ENCODE measurements around the gene TBC1D30.

The TBC1D30 gene

DNA sequence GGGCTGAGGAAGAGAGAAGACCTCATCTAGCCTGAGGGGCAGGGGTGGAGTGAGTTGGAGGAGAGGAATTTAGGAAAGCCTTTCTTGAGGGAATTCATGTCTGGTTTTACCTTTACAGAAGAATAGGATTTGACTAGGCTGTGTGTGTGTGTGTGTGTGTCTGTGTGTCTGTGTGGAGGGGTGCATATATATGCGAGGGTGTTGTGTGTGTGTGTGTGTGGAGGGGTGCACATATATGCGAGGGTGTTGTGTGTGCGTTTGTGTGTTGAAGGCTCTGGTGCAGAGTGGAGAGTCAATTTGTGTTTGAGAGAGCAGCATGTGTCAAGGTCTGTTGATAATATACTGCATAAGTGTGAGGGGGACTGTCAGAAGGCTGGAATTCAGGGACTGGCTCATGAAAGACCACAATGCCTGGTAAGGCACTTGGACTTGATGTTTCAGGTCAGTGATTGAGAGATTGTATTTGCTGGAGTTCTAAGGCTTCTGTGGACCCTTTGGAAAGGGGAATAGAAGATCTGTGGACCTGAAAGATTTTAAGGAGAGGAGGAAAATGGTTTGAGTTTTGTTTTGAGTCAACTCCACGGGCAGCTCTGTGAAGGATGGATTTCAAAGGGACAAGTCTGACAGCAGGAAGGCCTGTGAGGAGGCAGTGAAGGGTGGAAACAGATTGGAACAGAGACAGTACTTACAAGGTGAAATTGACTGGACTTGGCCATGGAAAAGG, 34.6 kb downstream of the TBC1D30 start:
- no peak for DNase-seq (ENCODE audit: low read depth in 2 of 2)

- no peak for DNase-seq (ENCODE audit: low read depth in 2 of 2)
These were observed 36.1 kb downstream of the TBC1D30 start for GRCh38 chr12:64860446-64860998.

DNA sequence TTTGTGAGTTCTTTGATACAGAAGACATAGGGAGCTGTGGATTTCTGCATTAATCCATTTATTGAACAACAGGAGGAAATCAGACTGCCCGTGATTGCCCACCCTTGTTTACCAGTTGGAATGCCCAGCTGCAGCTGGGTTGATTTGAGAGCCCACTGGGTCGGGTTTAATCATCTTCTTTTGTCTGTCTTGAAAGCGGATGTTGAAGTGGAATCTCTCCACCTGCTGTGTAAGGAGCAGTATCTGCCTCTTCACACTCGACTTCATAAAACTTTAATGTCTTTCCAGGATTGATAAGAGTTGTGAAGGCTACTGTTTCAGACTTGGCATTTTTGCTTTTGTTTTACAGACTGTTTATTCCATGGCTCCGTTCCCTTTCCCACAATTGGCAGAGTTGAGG, 39.9 kb downstream of the TBC1D30 start:
- DNase-seq (ENCODE audit: low read depth in 2 of 2), result no peak

DNA sequence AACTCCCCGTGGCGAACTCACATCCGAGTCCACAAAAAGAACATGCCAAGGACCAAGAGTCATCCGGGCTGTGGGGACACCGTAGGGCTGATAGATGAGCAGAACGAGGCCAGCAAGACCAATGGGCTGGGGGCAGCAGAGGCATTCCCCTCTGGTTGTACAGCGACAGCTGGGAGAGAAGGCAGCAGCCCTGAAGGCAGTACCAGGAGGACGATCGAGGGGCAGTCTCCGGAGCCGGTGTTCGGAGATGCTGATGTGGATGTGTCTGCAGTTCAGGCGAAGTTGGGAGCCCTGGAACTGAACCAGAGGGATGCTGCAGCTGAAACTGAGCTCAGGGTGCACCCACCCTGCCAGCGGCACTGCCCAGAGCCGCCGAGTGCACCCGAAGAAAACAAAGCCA, 50.7 kb downstream of the TBC1D30 start:
- DNase-seq (ENCODE audit: low read depth in 2 of 2), result no peak

DNA sequence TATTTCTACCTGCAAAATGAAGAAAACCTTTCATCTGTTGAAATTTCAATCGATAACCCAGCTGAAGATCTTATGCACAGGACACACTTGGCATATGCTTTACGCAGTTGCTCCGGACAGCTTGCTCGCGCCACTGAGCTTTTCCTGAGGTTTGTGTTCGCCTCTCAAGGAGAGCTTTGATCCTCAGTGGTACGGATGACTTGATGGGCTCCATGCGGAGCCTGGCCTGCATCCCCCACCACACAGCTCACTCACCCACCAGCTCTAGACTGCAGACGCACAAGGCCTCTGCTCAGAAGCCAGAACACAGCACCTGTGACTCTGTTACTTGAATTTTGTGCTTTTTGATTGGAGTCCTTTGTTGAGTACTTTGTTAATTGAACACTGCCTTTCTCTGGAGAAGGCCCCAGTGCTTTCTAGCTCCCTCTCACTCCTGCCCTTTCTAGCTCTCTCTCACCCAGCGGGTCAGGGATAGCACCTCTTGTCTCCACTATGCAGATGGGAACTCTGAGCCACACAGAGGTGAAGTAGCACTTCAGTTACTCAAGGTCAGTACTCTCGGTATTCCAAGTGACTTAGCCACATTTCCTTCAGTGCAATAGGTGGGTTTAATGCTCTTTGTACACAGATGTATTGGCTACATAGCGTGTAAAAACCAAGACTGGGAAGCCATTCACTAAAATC, 52.1 kb downstream of the TBC1D30 start:
- no peak for DNase-seq (ENCODE audit: low read depth in 2 of 2)

- DNase-seq (ENCODE audit: low read depth in 2 of 2), result peak in 1 of 2 experiments; percentile 12
These were observed 53.0 kb downstream of the TBC1D30 start for GRCh38 chr12:64877363-64878004.

DNA sequence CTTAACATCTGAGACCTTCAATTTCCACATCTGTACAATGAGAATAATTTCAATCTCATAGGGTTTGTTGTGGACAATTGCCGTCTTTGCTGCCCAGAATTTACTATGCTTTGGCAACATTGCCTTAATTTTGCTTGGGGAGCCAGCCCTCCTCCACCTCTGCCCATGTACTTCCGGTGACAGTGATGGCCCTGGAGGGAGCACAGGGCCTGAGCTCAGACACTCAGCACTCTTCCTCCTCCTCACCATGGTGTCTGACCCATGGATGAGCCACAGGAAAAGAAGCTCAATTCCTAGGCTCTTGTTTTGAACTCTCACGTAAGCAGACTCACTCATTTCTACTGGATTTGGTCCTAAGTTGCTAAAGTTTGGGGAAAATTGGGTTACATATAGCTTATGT, 58.2 kb downstream of the TBC1D30 start:
- no peak for DNase-seq (ENCODE audit: low read depth in 2 of 2)

DNA sequence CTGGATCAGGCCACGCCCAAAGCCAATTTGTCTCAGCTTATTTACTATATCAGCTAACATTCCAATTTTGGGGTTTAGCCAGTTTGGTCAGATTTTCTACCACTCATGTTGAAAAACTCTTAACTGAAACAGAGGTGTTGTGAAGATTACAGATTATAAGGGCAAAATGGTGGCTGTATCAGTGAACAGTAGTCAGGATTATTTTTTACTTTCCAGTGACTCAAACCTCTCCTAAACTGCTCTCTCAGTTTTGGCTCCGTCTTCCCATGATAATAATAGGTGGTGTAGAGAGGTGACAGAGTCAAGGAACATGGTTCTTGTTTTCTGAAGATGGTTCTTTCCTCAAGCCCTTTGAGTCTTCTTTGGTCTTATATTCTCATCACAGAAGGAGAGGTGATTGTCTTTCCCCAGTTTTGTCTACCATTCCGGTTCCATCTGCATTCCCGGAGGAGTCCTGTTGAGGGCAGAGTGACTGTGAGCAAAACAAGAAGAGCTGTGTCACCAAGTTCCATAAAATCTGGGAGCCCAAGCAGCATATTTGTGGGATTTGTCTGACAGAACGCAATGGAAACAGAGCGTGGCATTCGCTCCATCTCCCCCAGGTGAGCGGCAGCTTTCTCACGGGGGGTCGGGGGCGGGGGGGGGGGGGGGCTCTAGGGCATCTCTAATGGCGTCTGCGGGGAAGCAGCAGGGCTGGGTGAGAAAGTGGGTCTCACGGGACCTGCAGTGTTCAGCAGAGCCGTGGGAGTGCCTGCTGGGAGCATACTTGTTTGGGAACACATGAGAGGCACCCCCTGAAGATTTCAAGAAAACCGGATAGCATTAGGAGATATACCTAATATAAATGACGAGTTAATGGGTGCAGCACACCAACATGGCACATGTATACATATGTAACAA, 59.1 kb downstream of the TBC1D30 start:
- DNase-seq (ENCODE audit: low read depth in 2 of 2), result no peak

DNA sequence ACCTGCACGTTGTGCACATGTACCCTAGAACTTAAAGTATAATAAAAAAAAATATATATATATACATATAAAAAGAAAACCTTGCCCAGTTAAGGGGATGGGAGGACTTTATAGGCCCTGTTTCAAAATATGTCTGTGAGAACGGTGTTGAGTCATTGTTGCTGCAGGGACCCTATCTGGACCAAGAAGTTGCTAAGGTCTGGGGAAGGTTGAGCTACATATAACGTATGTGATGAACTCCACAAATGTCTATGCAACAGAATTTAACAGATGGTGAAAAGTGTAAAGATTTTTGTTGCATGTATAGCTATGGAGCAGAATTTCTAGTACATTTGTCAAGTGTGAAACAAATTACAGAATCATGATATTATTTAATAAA, 59.7 kb downstream of the TBC1D30 start:
- DNase-seq (ENCODE audit: low read depth in 2 of 2), result no peak

DNA sequence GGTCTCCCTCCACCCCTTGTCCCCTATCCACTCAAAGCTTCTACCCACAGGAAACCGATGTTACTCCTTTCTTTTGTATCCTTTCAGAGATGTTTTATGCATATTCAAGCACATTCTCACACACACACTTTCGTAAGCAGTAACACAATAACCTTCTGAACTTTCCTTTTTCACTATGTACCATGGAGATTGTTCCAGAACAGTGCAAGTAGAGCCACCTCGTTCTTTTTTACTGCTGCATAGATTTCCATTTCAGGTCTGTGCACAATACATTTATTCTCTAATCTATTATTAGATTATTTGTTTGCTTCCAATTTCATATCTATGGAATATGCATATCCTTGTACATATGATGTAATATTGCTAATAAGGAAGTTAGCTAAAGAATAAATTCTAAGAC, 60.3 kb downstream of the TBC1D30 start:
- no peak for DNase-seq (ENCODE audit: low read depth in 2 of 2)

DNA sequence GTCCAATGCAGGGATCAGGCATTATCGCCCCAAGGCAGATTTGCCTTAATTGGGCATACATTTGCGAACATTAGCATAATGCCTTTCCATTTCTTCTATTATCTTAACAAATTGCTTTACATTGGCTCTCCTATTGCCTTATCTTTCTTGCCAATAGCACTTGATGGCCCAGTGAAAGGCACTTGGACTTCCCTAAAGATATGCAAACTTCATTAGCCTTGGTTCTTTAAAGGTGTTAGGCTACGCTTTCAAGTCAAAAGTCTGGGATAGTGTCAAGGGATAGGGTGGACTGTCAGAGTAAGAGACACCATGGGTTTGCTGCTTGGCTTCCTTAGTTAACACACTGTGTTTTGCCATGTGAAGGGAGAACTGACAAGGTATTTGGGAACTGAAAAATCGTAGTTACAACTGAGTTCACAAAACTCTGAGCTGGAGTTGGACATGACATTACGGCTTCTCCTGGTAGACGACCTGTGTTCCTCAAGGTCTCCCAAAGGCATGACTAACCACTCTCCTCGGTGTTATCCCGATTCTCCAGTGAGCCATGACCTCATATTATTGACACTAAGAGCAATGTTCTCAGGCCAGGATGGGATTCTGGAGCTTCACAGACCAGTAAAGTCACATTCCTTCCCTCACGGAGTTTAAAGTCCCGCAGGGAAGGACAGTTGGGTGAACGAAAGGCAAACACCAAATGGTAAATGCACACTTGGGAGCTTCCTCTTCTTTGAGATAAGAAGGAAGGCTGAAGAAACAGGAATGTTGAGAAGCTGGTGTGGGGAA, 65.2 kb downstream of the TBC1D30 start:
- DNase-seq (ENCODE audit: low read depth in 2 of 2), result no peak

DNA sequence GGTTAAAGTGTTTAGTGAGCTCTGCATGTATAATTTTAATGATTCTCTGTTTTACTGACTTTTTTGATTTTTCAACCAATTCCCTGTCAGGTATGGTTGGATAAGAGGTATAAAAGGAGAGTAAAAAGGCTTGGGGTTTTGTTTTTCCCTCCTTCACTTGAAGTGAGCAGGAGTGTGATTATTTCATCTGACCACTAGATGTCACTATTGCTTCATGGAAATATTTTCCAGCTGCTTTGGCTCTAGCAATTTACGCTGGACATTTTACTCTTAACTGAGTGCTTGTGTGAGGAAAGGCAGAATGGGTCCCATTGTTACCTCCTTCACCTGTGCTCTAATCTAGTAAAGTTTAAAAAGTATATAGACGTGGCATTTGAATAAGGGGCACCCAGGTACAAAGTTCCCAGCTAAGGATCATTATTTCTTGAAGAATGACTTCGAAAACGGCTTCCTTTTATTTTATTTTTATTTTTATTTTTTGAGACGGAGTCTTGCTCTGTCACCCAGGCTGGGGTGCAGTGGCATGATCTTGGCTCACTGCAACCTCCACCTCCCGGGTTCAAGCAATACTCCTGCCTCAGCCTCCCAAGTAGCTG, 66.5 kb downstream of the TBC1D30 start:
- DNase-seq (ENCODE audit: low read depth in 2 of 2), result no peak

DNA sequence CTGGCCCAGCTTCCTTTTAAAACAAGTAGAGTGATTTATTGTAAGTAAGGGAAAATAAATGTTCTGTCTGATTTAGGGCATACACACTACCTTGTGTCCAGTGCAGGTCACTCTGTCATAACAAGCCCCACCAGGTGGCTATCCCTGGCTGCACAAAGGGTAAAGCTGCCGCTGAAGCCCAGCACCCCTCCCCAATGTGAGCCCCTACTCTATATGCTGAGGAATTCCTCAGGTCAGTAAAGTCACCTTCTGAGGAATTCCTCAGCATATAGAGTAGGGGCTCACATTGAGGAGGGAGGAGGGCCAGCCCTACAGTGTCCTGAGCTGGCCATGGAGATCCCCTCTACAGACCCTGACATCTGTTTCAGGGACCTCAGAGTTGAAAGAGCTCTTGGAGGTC, 67.2 kb downstream of the TBC1D30 start:
- no peak for DNase-seq (ENCODE audit: low read depth in 2 of 2)

DNA sequence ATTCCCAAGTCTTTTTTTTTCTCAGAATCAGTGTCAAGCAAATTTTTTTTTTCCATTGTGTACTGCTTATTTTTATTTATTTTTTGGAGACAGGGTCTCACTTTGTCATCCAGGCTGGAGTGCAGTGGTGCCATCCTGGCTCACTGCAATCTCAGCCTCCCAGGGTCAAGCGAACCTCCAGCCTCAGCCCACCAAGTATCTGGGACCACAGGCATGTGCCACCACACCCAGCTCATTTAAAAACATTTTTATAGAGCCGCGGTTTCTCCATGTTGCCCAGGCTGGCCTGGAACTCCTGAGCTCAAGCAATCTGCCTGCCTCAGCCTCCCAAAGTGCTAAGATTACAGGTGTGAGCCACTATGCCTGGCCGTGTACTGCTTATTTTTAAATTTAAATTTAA, 68.1 kb downstream of the TBC1D30 start:
- DNase-seq (ENCODE audit: low read depth in 2 of 2), result no peak

GRCh38 chr12:64893961-64894360, 69.5 kb downstream of the TBC1D30 start:
- no peak for DNase-seq (ENCODE audit: low read depth in 2 of 2)

GRCh38 chr12:64894827-64895475, 70.5 kb downstream of the TBC1D30 start:
- no peak for DNase-seq (ENCODE audit: low read depth in 2 of 2)

DNA sequence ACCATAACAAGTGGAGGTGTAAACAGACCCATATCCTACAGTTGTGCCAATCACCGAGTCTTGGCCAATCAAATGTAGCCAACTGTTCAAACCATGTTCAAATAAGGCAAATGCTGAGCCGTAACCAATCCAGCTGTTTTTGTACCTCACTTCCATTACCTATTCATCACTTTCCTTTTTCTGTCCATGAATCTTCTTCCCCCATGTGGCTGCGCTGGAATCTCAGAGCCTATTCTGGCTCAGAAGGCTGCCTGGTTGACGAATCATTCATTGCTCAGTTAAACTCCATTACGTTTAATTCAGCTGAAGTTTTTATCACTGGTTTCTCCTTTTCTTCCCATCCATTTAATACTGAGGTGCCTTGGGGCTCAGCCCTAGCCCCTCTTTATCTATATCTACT, 71.1 kb downstream of the TBC1D30 start:
- DNase-seq (ENCODE audit: low read depth in 2 of 2), result no peak

- DNase-seq (ENCODE audit: low read depth in 2 of 2), result no peak
These were observed 76.1 kb downstream of the TBC1D30 start for GRCh38 chr12:64900540-64900939.

GRCh38 chr12:64903479-64904152, 79.2 kb downstream of the TBC1D30 start:
- no peak for DNase-seq (ENCODE audit: low read depth in 2 of 2)

All from stimulated activated CD4-positive, alpha-beta T cell treated with anti-CD3 and anti-CD28 coated beads, Interleukin-12 subunit alpha, Interleukin-12 subunit beta, amount 100 ng/mL, for 24 hours (primary cell).